ENCODE measurements around the gene TMEM266.

TMEM266 gene

GRCh38 chr15:76135516-76135915 is 75.7 kb downstream of the TMEM266 start:
- no peak for DNase-seq

- no peak for DNase-seq
Observed at GRCh38 chr15:76138436-76138835, 78.7 kb downstream of the TMEM266 start.

DNA sequence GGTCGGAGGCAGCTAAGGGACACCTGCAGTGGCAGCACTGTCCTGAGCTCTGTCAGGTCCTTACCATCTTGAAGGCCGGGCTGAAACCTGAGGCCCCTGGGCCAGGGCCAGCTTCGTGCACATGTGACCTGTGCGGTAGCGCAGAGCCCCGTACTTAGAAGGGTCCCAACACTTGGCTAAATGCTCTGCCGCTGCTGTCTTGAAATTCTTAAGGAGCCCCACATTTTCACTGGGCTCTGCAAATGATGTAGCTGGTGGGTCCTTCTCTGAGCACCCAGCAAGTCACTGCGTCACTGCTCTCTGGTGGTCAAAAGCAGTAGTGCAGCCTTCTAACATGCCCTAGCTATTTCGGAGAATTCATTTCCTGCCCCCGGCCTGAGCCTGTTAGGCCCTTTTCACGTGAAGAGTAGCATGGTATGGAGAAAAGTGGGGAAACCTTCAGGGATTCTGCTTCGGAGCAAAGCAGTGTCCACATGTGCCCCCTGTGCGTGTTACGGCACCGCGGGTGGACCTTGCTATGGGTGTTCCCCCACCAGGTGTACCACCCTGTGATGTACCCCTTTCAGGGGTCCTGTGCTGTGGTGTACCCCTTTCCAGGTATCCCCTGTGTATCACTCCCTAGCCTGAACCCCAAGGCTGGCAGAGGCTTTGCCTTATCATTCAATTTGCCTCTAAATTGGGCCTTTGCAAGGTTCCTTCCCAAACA is 79.7 kb downstream of the TMEM266 start:
- peak; percentile 53 for DNase-seq

GRCh38 chr15:76140074-76140464 is 80.3 kb downstream of the TMEM266 start:
- DNase-seq = no peak

DNA sequence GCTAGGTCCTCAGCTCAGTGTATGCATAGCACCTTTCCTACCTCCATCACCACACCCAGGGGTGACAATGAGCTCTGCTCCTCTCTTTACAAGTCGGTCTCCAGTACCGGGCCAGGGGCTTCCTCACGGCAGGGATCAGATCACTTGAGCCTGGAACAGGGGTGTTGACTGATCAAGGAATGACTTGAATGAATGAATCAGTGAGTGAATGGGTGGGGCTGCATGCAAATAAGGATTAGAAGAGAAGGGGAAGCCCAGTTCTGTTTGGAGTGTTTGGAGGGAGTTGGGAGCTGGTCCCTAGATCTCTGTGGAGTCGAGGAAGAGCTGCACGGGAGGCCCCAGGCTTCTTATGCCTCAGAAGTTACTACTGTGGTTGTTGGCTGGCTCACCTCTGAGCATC is 87.0 kb downstream of the TMEM266 start:
- DNase-seq = no peak

GRCh38 chr15:76147906-76148570 is 88.3 kb downstream of the TMEM266 start:
- peak; percentile 13 for DNase-seq

DNA sequence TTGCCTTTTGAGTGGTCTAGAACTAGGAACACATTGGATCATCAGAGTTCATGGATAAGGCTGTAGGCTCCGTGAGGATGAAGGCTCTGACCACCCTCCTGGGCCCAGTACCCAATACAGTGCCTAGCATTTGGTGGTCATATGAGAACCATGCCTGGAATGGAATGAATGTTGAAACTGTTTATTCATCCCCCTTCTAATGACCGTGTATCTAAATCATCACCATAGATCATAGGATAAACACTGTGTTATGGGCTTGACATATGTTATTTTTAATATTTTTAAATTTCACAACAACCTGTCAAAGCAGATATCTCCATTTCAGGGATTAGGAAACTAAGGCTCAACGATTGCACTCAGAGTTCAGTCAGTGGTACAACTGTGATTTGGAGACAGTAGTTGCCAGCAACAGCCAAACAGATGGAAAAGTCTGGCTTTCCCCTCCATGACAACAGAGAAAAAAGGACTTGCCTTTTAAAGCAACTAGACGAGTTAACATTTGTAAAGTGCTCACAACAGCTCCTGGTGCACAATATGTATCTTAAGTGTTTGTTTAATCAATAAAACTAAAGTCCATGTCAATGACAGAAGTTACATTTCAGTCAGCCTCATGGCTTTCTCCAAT is 89.6 kb downstream of the TMEM266 start:
- DNase-seq = no peak

DNA sequence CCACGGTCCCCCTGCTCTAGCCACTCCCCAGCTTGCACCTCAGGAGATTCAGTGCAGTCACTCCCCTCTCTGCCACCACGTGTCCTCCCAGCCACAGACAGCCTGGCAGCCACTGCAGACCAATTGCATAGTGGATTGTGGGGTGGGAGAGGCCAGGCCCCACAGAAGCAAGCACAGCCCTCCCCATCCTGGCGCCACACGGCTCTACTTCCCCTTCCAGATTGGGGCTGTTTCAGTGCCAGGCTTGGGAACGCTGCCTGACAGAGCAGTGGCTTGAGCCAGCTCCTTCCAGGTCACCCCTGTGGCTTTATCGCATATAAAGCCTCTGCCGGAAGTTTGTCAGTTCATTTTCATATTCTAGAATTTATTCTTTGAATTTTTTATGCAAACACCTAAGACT is 90.7 kb downstream of the TMEM266 start:
- DNase-seq = no peak

GRCh38 chr15:76150971-76151598 is 91.3 kb downstream of the TMEM266 start:
- peak; percentile 32 for DNase-seq

GRCh38 chr15:76151599-76151974 is 91.8 kb downstream of the TMEM266 start:
- DNase-seq = no peak

- DNase-seq = no peak
Observed at GRCh38 chr15:76152197-76152596, 92.4 kb downstream of the TMEM266 start.

DNA sequence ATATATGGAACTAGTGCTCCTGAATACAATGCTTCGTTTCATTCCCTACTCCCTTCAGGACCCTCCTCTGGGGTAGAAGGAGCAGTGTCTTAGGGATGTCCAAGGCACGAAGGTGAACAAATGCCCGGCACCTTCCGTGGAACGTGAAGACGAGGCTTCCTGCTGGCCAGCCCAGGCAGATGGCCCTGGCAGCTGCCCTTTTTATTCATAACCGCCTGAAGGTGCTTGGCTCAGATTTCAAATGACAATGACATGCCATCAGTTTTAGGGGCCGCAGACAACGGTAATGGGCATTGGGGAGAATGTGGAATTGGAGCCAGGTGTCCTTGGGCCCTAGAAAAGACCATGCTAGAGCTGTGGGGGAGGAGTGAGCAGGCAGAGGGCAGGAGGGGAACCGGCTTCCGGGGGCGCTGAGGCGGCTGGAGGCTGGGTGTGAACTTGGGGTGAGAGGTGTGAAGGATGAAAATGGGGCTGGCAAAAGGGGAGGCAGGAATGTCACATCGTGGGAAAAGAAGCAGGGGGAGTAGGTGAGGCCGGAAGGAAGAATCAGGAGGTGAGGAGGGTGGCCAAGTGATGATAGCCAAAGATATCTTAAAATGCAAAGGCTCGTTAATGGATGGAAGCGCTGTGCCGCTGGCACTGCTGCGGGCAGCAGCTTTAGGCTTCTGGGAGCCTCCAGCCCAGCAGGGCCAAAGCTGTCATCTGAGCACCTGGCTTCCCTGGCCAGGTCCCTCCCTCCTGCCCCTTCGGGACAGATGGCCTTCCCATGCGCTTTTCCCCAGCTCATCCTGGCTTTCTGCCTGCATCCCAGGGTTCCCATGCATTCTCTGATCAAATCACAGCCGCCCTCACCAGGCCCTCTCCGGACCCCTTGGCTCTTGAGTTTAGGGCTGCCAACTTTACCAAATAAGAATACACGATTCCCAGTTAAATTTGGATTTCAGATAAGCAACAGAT is 93.7 kb downstream of the TMEM266 start:
- no peak for DNase-seq

GRCh38 chr15:76155731-76156130 is 95.9 kb downstream of the TMEM266 start:
- DNase-seq = no peak

- DNase-seq = no peak
Observed at GRCh38 chr15:76158226-76158625, 98.4 kb downstream of the TMEM266 start.

DNA sequence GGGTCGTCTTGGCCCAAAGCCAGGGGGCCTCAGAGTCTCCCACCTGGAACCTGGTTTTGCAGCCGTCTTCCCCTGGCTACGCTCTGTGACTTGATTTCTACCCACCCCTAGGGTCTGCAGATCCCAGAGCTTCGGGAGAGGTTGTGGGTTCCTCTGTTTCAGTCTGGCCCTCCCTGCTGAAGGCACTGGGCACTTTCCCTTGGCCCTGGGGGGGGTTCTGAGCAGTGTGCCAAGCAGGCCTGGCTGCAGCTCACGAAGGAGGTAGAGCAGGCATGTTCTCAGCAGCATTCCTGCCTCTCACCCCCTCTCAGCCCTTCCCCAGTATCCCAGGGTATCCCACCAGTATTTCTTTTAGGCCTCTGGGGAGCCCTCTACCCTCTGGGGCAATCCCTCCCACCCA is 99.0 kb downstream of the TMEM266 start:
- no peak for DNase-seq

DNA sequence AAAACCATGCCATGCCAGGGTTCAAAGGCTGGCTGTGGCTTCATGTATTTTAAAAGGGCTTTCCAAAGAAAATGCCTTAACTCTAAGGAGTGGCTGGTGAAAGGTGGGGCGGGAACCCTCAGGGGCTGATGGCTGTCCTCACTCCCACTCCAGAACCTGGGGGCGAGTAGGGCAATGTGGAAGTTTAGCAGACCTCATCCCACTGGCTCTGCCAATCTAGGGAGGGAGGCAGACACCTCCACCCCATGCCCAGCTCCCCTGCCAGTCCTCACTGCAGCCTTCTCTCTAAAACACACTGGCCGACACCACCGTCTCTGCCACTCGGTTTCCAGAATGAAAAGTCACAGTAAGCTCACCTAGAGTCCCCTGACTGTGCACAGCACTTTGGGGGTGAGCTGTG is 99.5 kb downstream of the TMEM266 start:
- no peak for DNase-seq

- DNase-seq = no peak
Observed at GRCh38 chr15:76160426-76161152, 100.8 kb downstream of the TMEM266 start.

DNA sequence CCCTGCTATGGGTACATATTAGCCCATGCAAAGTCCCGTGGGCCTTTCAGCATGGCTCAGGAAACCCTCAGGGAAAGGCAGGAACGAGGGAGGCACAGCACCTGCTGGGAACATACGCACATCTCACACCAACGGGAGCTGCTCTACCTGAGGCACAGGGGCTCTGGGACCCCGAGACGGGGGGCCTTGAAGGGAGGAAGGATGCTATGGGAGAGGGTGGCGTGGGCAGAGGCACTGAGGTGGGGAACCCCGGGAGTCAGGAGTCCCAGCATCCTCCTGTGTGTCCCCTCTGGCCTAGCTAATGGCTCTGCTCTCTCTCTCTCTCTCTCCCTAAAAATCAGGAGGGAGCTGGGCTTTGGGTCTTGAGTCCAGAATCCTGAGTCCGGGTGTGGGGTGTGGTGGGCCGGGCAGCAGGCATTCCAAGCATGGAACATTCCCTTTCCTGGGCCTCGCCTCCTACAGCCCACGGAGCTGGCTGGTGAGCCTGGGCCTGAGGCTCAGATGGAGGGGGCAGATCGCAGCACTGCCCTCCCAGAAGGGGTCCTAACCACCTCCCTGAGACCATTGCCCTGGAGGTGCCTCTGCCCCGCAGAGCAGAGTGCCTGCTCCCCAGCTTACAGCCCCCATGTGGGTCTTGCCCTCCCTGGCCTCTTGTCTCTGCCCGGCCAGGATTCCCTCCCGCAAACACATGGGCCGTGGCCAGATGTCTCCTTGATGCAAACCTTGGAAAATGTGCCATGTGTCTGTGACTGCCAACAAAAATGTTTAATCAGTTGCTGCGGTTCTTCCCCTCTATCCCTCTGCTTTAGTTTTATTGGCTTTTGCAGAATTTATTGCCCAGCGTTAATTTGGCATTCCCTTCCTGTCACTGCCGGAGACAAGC is 101.6 kb downstream of the TMEM266 start:
- no peak for DNase-seq

DNA sequence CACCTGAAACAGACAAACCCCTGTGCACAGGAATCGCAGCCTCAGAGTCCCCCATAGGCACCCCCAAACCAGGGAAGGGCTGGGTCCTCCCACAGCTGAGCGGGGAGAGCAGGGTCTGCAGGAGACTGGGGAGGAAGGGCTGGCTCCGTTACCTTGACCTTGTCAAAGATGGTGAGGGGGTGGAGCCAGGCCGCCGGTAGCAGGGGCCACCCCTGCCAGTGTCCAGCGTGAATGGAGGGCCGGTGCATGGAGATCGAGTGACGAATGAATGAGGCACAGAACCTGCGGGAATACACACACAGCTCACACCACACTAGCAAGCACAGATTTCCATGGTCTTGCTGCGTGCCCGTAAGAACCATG is 102.2 kb downstream of the TMEM266 start:
- no peak for DNase-seq

DNA sequence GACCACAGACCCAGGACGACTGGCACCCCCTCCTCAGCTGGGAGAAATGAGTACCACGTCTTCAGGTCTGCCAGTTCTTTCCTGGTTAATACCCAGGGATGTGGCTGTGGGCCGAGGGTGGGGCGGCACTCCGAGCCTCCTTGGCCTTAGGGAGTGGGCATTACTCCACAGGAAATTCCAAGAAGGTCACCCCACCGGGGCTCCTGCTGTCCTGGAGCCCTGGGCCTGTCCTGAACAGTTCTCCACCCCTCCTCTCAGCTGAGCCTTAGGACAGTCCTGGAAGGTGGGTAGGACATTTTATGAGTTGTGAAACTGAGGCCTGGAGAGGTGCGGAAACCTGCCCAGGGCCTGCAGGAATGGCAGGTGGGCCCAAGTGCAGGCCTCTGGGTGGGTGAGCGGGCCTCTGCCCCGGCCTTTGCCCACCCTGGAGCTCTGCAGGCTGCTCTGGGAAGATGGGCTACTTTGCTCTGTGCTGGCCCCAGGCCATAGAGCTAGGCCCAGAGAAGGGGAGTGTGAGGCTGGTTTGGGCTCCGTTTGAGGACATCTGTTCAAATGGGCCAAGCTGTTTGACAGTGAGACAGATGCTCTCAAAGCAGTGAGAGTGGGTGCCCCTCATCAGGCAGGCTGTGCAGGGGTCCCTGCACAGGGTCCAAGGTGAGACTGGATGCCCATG is 103.1 kb downstream of the TMEM266 start:
- DNase-seq = no peak
